Renal cortex interstitium (tissue), 15 donors: Measurements from ENCODE around the gene ARHGEF35. TPM values are rescaled to one million over a fixed set of nuclear protein-coding genes. Genes with fewer than 3 reads are reported as not detected.
"Not testable (repeated sequence)": the region's sequence is repeated elsewhere in the genome, so short reads cannot be mapped to it uniquely, and the experiment has no call there.

Experiments
- DNase-seq, 11 donors: peaks; one replicate each; pipeline ENCODE4 v3.0.0-alpha.2; 2013; ENCODE audit warnings: low read depth in 9 of 11, low spot score in 4 of 11; ENCODE audit errors: extremely low read depth in 1 of 11
- long read RNA-seq, 16 experiments: transcript quantifications; one replicate each; lab custom pipeline, GENCODE V29; 2026
- polyA plus RNA-seq, 3 donors: library from polyadenylated mRNA; unstranded; fragments of 120-200 nt; gene quantifications; one replicate each; pipeline ENCODE4 v1.2.1, GENCODE V29; 2013; ENCODE audit not compliant: insufficient read length in 3 of 3

ARHGEF35 gene
- 10 to 100 TPM; 19.6 to 25.1 (median 21.8) TPM for polyA plus RNA-seq
- long read RNA-seq, donor 1, partial matches to known transcripts, result 0 of 2 reads
- long read RNA-seq, donor 1, other reads (novel, unspliced or antisense), result 0 of 2 reads
- long read RNA-seq, donor 2, partial matches to known transcripts, result 5 of 8 reads
- long read RNA-seq, donor 2, other reads (novel, unspliced or antisense), result 0 of 8 reads
- long read RNA-seq, donor 3, transcript ARHGEF35-201 (2 exons, 2,431 nt), result major isoform, 10 of 16 reads
- long read RNA-seq, donor 3, partial matches to known transcripts, result 6 of 16 reads
- long read RNA-seq, donor 3, other reads (novel, unspliced or antisense), result 0 of 16 reads
- long read RNA-seq, donor 4, transcript ARHGEF35-201 (2 exons, 2,431 nt), result major isoform, 14 of 14 reads
- long read RNA-seq, donor 4, partial matches to known transcripts, result 0 of 14 reads
- long read RNA-seq, donor 4, other reads (novel, unspliced or antisense), result 0 of 14 reads
- long read RNA-seq, donor 5, result 0 reads
- long read RNA-seq, donor 6, transcript ARHGEF35-201 (2 exons, 2,431 nt), result major isoform, 9 of 9 reads
- long read RNA-seq, donor 6, partial matches to known transcripts, result 0 of 9 reads
- long read RNA-seq, donor 6, other reads (novel, unspliced or antisense), result 0 of 9 reads
- long read RNA-seq, donor 7, transcript ARHGEF35-201 (2 exons, 2,431 nt), result major isoform, 7 of 7 reads
- long read RNA-seq, donor 7, partial matches to known transcripts, result 0 of 7 reads
- long read RNA-seq, donor 7, other reads (novel, unspliced or antisense), result 0 of 7 reads
- long read RNA-seq, donor 8, result 0 reads
- long read RNA-seq, donor 9, transcript ARHGEF35-201 (2 exons, 2,431 nt), result major isoform, 10 of 10 reads
- long read RNA-seq, donor 9, partial matches to known transcripts, result 0 of 10 reads
- long read RNA-seq, donor 9, other reads (novel, unspliced or antisense), result 0 of 10 reads
- long read RNA-seq, donor 10, partial matches to known transcripts, result 0 of 2 reads
- long read RNA-seq, donor 10, other reads (novel, unspliced or antisense), result 0 of 2 reads
- long read RNA-seq, donor 11, transcript ARHGEF35-201 (2 exons, 2,431 nt), result major isoform, 6 of 6 reads
- long read RNA-seq, donor 11, partial matches to known transcripts, result 0 of 6 reads
- long read RNA-seq, donor 11, other reads (novel, unspliced or antisense), result 0 of 6 reads
- long read RNA-seq, donor 12, transcript ARHGEF35-201 (2 exons, 2,431 nt), result major isoform, 6 of 6 reads
- long read RNA-seq, donor 12, partial matches to known transcripts, result 0 of 6 reads
- long read RNA-seq, donor 12, other reads (novel, unspliced or antisense), result 0 of 6 reads
- long read RNA-seq, donor 13, result 0 reads
- long read RNA-seq, donor 14, partial matches to known transcripts, result 0 of 4 reads
- long read RNA-seq, donor 14, other reads (novel, unspliced or antisense), result 0 of 4 reads
- long read RNA-seq, donor 15, partial matches to known transcripts, result 0 of 4 reads
- long read RNA-seq, donor 15, other reads (novel, unspliced or antisense), result 0 of 4 reads
- long read RNA-seq, donor 16, transcript ARHGEF35-201 (2 exons, 2,431 nt), result major isoform, 25 of 25 reads
- long read RNA-seq, donor 16, partial matches to known transcripts, result 0 of 25 reads
- long read RNA-seq, donor 16, other reads (novel, unspliced or antisense), result 0 of 25 reads

DNA sequence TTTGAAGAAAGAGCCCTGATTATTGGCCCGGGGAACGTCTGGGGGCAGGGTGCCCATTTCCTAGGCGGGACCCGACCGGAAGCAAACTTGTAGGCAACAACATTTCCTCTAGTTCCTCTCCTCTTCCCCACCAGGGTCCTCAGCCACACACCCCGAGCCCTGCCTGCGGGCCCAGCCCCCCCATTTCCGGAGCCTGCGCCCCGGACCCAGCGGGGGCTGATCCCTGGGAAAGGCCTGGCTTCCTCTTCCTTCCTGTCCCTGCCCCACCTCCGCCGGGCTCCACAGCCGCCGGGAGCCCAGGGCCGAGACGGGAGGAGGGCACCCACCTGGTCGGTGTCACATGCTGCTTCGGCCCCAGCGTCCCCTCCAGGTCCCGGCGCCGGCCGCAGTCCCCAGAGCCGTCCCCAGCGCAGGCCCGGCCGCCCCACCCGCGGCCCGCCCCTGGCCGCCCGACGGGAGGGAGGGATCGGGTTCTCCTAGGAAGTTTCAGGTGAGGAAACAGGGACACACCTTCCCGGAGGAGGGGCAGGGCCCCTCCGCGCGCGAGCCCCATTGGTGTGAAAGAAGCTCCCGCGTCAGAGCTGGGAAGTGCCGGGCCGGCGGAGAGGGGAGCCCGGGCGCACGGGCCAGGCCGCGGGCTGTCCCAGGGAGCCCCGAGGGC lies at the start of gene ARHGEF35:
Gene ARHGEF35, minus strand, starts transcription at position 622 of the 661 bp plus-strand sequence. CDS start 7,450 bp downstream, outside the sequence.
- DNase-seq, result not testable (repeated sequence)

DNA sequence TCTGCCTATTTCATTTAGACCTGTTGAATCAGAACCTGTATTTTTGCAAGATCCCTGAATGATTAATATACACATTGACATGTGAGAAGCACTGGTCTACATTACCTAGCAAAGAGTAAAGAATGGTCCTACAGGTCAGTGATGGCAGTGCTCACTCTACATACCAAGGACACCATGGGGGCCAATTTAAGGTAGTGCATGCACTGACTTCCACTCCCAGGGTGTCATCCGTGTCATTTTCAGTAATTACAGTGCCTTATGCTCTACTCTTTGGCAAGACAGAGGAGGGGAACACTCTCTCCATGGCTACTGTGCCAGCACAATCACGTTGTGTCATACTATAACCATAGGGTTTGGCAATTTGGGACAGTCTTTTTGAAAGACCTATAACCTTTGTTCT lies 49.7 kb upstream of the ARHGEF35 start:
- not testable (repeated sequence) for DNase-seq

DNA sequence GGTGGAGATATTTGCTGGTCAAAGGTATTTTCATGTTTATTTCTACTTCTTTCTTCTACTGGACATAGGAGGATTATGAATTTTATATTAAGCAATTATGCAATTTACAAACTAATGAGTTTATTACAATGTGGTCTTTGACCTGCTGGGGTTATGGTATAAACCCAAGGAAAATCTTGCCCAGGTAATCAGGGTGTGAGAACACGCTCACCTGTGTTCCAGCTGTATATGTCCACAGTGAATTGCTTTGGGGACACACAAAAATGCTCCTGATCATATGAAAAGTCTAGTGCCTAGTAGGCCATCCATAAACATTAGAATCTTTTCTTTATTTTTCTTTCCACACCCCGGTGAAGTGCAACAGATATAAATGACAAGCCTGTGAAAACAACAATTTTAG lies 43.7 kb upstream of the ARHGEF35 start, which contains the start of gene OR2A42:
Gene OR2A42, minus strand, starts transcription at position 241 of the 400 bp plus-strand sequence. CDS start 6,762 bp downstream, outside the sequence.
- DNase-seq, result not testable (repeated sequence)

DNA sequence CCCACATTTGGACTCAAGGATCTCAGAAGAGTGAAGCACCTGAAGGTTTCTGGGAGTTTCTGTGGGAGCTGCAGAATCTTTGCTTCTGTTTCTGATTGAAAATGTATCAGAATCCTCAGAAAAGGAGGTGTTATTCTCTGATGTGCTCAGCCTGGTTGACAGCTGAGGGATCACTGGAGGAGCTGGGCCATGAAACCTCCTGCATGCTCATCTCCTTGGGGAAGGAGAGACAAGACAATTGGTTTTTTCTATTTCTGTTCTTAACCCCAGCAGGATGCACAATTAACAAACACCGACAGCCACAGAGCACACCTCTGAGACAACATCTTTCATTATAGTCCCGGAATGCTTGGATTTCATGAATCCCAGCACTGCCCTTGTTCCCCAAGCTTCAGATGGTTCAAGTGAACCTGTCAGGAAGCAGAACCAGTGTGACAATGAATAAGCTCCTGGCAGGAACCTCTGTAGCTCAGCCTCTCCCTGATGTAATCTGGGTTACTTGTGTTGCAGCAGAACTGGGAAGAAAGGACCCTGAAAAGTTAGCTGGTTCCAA lies 43.0 kb upstream of the ARHGEF35 start:
- DNase-seq, result not testable (repeated sequence)

DNA sequence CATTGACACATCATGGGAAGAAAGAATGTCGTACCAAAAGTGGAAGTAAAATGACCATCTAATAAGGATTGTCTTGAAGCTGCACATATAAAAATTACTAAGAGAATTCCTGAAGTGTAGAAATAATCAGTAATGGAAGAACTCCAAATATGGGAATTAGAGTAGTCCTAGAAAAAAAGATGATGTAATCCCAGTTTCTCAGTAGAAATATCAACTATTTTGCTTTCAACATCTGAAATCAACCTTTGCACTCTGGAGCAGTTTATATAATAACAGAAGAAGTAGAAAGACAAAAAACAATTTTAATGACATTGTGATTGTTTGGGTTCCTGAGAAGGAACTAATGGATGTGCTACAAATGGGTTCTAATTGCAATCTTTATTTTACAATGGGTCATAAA lies 37.4 kb upstream of the ARHGEF35 start:
- not testable (repeated sequence) for DNase-seq

DNA sequence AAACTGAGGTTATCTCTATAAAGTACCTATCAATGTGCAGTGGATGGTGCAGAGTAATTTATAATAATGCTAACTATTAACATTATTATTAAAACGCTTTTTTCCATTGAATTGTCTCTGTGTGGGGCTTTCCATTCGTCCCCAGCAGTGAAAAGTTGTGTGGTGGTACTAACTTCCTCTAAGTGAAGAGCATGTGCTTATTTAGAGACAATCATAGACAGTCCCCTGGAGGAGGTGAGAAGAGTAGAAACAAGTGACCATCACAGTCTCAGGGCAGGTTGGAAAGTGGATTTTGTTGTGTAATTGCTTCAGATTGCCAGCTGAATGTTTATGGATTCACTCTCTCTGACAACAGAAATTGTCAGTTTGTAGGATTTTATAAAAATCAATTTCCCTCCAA lies 35.4 kb upstream of the ARHGEF35 start:
- DNase-seq, result not testable (repeated sequence)

DNA sequence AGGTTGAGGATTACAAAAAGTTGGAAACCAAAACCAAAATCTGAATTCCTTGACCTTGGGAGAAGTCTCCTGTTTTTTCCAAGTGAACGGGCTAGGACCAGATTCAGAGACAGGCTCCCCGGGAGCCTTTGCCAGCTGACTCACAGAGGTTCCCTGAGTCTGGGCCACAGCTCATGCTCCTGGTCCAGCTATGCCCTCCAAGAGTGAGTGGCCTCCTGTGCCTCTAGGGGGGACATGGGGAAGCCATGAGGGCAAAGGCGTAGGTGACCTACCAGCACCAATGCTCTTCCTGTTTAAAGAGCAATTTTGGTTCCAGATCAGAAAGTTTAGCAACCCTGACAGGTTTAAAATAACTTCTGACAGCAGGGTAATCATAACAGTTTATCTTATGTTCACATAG lies 33.2 kb upstream of the ARHGEF35 start:
- not testable (repeated sequence) for DNase-seq

DNA sequence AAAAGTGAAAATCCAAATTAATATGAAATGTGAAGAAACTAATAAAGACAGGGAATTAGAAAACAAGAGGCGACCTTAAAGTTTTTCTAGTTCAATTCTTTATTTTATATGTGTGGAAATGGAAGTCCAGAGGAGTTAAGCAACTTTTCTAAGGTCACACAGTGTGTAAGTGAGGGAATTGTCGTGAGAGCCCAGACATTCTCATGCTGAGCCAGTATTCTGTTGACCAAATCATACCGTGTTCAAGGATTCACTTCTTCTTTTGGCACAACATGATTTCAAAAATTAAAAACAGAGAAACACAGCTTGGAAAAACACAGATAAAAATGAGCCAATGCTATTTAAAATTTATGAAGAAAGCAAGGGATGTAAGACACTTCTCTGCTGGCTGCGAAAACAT lies 31.2 kb upstream of the ARHGEF35 start:
- not testable (repeated sequence) for DNase-seq

DNA sequence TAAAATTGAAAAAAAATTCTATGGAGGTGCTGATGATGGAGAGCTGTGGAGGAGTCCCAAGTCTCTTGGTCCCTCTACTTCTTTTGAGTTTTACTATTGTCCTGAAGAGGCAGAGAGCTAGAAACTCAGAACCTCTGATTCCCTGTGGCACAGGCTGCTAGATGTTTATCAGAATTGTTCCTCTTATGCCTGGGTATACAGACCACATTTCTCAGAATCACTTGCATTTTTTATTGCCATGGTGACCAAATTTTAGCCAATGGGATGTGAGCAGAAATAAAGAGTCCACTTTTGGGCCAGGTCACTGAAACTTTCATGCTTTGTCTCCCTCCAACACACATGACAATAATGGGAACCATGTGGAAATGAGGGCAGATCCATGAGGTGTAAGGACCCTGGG lies 28.0 kb upstream of the ARHGEF35 start:
- not testable (repeated sequence) for DNase-seq

DNA sequence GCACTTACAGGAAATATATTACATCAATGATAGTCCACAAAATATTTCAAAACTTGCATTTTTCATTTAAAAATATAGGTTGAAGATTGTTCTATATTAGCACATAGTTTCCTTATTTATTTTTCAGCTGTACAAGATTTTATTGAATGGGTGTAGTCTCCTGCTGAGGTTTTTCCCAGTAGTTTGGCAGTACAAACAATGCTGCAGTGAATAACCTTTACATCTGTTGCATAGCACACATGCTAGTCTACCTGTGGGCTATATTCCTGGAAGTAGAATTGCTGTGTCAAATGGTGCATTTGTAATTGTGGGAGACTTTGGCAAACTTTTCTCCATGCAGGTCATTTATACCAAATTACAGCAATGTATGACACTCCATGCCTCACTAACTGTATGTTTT lies 24.9 kb upstream of the ARHGEF35 start:
- DNase-seq, result not testable (repeated sequence)

DNA sequence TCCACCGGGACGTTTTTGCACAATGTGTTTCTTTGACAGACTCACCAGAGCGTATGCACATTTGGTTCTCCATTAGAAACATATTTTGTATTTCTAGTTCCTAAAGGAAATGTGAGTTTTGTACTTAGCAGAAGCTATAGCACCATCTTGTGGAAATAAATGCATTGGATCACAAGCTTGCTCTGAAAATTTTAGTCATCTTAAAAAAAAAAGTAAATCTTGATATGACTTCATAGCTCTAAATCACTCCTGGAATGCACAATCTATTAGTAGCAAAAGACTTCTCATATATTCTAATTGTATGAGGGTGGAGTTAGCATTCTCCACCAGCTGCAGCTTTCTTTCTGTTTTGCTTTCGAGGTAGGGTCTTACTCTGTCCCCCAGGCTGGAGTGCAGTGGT lies 23.5 kb upstream of the ARHGEF35 start:
- not testable (repeated sequence) for DNase-seq

DNA sequence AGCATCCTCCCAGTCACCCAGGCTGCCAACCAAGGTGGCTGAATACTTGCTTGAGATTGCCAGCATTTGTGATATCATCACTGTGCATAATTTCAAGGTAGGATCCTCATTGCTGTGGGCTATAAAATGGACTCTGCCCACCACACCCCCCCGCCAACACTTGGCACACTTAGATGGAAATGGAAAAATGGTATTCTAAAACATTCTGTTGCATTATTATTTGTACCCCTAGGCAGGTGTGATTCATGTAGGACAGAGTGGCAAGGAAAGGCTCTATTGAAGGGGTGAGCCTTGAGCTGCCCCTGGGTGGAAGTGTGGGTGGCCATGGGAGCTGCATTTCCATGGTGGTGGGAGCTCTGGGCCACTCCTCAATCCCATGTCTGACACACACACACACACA lies 22.9 kb upstream of the ARHGEF35 start:
- not testable (repeated sequence) for DNase-seq

DNA sequence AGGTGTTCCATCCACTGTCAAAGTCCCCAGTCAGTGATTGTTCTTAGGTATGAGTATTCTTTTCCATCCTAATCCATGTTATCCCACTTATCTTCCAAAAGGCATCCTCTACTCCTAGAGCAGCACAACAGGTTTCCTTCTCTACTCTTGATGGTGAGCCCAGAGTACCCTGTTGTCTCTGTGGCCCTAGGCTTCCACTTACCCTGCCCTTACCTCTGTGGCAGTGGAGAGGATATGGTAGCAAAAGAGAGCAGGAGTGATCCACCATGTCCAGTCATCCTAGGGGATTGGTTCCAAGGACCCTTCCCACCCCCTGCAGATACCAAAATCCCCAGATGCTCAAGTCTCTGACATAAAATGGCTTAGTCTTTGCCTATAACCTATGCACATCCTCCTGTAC lies 21.6 kb upstream of the ARHGEF35 start:
- DNase-seq, result not testable (repeated sequence)

DNA sequence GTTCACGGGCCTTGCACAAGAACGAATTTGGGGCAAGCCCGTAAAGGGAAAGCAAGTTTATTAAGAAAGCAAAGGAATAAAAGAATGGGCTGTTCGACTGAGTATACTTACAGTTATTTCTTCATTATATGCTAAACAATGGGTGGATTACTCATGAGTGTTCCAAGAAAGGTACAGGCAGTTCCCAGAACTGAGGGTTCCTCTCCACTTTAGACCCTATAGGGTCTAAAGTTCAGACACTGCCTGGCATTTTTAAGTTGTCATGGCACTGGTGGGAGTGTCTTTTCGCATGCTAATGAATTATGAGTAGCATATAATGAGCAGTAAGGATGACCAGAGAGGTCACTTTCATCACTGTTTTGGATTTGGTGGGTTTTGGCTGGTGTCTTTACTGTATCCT lies 9.7 kb upstream of the ARHGEF35 start:
- not testable (repeated sequence) for DNase-seq

DNA sequence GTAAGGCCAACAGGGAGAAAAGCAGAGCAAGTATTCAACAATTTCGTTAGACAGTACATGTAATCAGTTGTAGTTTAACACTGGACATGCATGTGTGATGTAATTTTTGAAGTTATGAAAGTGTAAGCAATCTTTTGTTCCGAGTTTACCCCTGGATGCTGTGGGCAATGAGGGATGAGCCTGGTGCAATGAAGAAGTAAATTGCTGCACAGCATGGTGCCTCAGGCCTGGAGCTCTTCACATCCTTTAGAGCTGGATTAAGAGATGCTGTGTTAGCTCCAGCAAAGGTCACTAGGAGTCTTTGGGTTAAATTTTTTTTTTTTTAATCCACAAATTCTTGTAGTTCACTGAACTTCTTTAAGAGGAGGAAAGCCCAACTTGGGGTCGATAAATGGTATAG lies 7.5 kb upstream of the ARHGEF35 start:
- not testable (repeated sequence) for DNase-seq

DNA sequence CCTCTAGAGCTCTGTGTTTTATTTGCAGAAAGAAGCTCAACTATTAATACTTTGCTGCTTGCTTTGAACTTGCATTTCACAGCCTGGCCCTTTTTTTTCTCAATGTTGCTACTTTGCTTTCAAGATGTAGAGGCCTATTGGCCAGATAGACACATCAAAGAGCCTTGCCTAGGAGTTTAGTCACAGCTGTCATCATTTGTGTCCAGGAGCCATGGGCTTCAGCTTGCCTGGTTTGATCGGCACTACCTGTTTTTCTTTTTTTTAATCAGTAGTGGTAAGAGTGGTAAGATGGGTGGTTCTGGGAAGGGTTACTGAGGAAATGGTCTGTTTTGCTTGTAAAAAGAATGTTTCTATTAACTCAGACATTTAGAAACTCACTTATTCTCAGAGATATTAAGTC lies 6.3 kb upstream of the ARHGEF35 start:
- DNase-seq, result not testable (repeated sequence)

DNA sequence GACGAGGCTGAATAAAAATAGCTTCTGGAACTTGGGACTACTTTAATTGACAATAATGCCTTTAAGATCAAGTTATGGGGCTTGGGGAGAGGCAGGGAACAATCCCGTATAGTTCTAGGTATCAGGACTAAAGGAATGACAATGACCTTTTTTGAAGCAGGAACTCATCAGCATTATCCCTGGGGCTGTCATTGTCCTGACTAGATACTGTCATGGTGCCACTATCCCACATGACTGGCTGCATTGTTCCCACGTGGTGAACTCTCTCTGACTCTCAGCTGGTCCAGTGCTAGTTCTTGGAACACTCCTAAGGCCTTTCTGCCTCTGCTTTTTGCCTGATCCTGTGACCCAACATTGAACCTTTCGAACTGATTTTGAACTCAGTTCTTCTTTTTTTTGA lies 3.3 kb upstream of the ARHGEF35 start:
- DNase-seq, result not testable (repeated sequence)
